Parathyroid adenoma (tissue), 2 donors: ENCODE measurements around the gene ANKS1A.

Experiments
- H2AFZ ChIP-seq: fragments of 300-600 bp; sonication (generic); one replicate; pipeline ENCODE4 v1.7.0; 2017; ENCODE audit warnings: antibody characterized with exemption, mild to moderate bottlenecking
- H3K27ac ChIP-seq: fragments of 300-600 bp; sonication (generic); one replicate; pipeline ENCODE4 v1.7.0; 2017
- H3K27me3 ChIP-seq: fragments of 300-600 bp; sonication (generic); one replicate; pipeline ENCODE4 v1.7.0; 2017; ENCODE audit warnings: low read length; ENCODE audit not compliant: control insufficient read depth, insufficient read depth
- H3K36me3 ChIP-seq: fragments of 300-600 bp; sonication (generic); one replicate; pipeline ENCODE4 v1.7.0; 2017; ENCODE audit warnings: low read length; ENCODE audit not compliant: control insufficient read depth, insufficient read depth
- H3K4me1 ChIP-seq: fragments of 300-600 bp; sonication (generic); one replicate; pipeline ENCODE4 v1.7.0; 2017; ENCODE audit warnings: control low read depth
- H3K4me2 ChIP-seq: fragments of 300-600 bp; sonication (generic); one replicate; pipeline ENCODE4 v1.7.0; 2017; ENCODE audit warnings: low read length
- H3K4me3 ChIP-seq: fragments of 300-600 bp; sonication (generic); one replicate; pipeline ENCODE4 v1.7.0; 2017; ENCODE audit warnings: low read depth, low read length
- H3K79me2 ChIP-seq: fragments of 300-600 bp; sonication (generic); one replicate; pipeline ENCODE4 v1.7.0; 2017; ENCODE audit warnings: control low read depth
- H3K9ac ChIP-seq: fragments of 300-600 bp; sonication (generic); one replicate; pipeline ENCODE4 v1.7.0; 2017; ENCODE audit warnings: mild to moderate bottlenecking
- H3K9me3 ChIP-seq: fragments of 300-600 bp; sonication (generic); one replicate; pipeline ENCODE4 v1.7.0; 2017; ENCODE audit warnings: low read length; ENCODE audit not compliant: control insufficient read depth
- CTCF ChIP-seq: fragments of 300-600 bp; sonication (generic); IDR thresholded peaks from one replicate; pipeline ENCODE4 v1.7.0; 2017; ENCODE audit warnings: antibody characterized with exemption, mild to moderate bottlenecking
- donor health status: primary hyperparathyroidism.

ANKS1A gene

GRCh38 chr6:34888514-34888856 lies 570 bp upstream of the ANKS1A start:
- peak overlapping the region; percentile 98 for H3K4me3 ChIP-seq
- peak overlapping the region; percentile 90 for H3K27ac ChIP-seq
- H3K4me2 ChIP-seq = peak overlapping the region; percentile 82
- H3K9ac ChIP-seq = no peak overlapping the region
- no peak for TF ChIP-seq CTCF
- H3K9me3 ChIP-seq = no peaks in the 10 kb centered on the region
- H3K79me2 ChIP-seq = peaks cover 23% of the 10 kb centered on the region
- no peaks in the 10 kb centered on the region for H3K36me3 ChIP-seq
- H2AFZ ChIP-seq = peak overlapping the region; percentile 95
- H3K4me1 ChIP-seq = peaks cover 6% of the 10 kb centered on the region
- H3K27me3 ChIP-seq = no peaks in the 10 kb centered on the region

GRCh38 chr6:34890533-34890925 lies 1.5 kb downstream of the ANKS1A start:
- TF ChIP-seq CTCF = no peak
- Histone ChIP-seq H3K36me3 (no peaks in the 10 kb centered on the region), H3K9ac (no peak overlapping the region), H3K79me2 (peaks cover 27% of the 10 kb centered on the region), H3K9me3 (no peaks in the 10 kb centered on the region), H3K27me3 (no peaks in the 10 kb centered on the region), H2AFZ (peak overlapping the region; percentile 41), H3K4me2 (peak overlapping the region; percentile 82), H3K27ac (no peak overlapping the region), H3K4me3 (peak overlapping the region; percentile 98), H3K4me1 (peaks cover 6% of the 10 kb centered on the region)

GRCh38 chr6:34891296-34891695 lies 2.2 kb downstream of the ANKS1A start:
- TF ChIP-seq CTCF = no peak
- no peak overlapping the region for H2AFZ ChIP-seq
- H3K27me3 ChIP-seq = no peaks in the 10 kb centered on the region
- peak overlapping the region; percentile 17 for H3K4me3 ChIP-seq
- peaks cover 33% of the 10 kb centered on the region for H3K79me2 ChIP-seq
- no peaks in the 10 kb centered on the region for H3K36me3 ChIP-seq
- no peaks in the 10 kb centered on the region for H3K9me3 ChIP-seq
- no peak overlapping the region for H3K27ac ChIP-seq
- no peak overlapping the region for H3K4me2 ChIP-seq
- H3K4me1 ChIP-seq = peaks cover 6% of the 10 kb centered on the region
- H3K9ac ChIP-seq = no peak overlapping the region

GRCh38 chr6:34894693-34895092 lies 5.6 kb downstream of the ANKS1A start:
- no peak overlapping the region for H3K9ac ChIP-seq
- peaks cover 6% of the 10 kb centered on the region for H3K4me1 ChIP-seq
- peaks cover 31% of the 10 kb centered on the region for H3K79me2 ChIP-seq
- H3K4me2 ChIP-seq = no peak overlapping the region
- H3K36me3 ChIP-seq = no peaks in the 10 kb centered on the region
- no peaks in the 10 kb centered on the region for H3K27me3 ChIP-seq
- H3K4me3 ChIP-seq = no peak overlapping the region
- no peak overlapping the region for H2AFZ ChIP-seq
- no peaks in the 10 kb centered on the region for H3K9me3 ChIP-seq
- TF ChIP-seq CTCF = no peak
- no peak overlapping the region for H3K27ac ChIP-seq

GRCh38 chr6:34897130-34897529 lies 8.1 kb downstream of the ANKS1A start:
- Histone ChIP-seq H3K27ac (no peak overlapping the region), H3K4me1 (no peaks in the 10 kb centered on the region), H3K4me3 (no peak overlapping the region), H3K36me3 (no peaks in the 10 kb centered on the region), H3K27me3 (no peaks in the 10 kb centered on the region), H3K9me3 (no peaks in the 10 kb centered on the region), H3K9ac (no peak overlapping the region), H3K79me2 (peaks cover 37% of the 10 kb centered on the region), H2AFZ (no peak overlapping the region), H3K4me2 (no peak overlapping the region)
- TF ChIP-seq CTCF = no peak
